Measurements from ENCODE around the gene PTPRT. TPM values are rescaled to one million over a fixed set of nuclear protein-coding genes. Genes with fewer than 3 reads are reported as not detected.

PTPRT gene
- total and polyA plus RNA-seq, 2 of the 4 experiments (the other 2 are of a cell fraction) = not detected

- no peak overlapping the region for H2BK5ac ChIP-seq (ENCODE audit: low read depth, low read length, poor library complexity, severe bottlenecking)
- dilution Hi-C loops (cut with HindIII; ENCODE audit: low sequenced_read_pairs, unreplicated experiment) = no loop called here
- no peak overlapping the region for H3K4me2 ChIP-seq (ENCODE audit: low read depth, low read length)
- no peaks in the 10 kb centered on the region for H3K36me3 ChIP-seq (ENCODE audit: control insufficient read depth, insufficient read depth, low read length)
- ChIA-PET CTCF (no interaction called here), POLR2A (ENCODE audit: unreplicated experiment) (no interaction called here)
- H3K14ac ChIP-seq (replicated peaks; ENCODE audit: low read depth, low read length) = no peak overlapping the region
- WGBS, 2 experiments (ENCODE audit: extremely low coverage in 2 of 2, insufficient read length in 1 of 2) = 52% methylated on average over 5 of the region's 14 CpGs; no CpG with 5 or more reads in 1 of the 2 experiments
- in situ Hi-C loops (cut with MboI; ENCODE audit: low sequenced_read_pairs) = no loop called here
- no TSS peak for BruUV-seq (replicated peaks)
- TF ChIP-seq MAZ (IDR thresholded peaks at IDR 0.05; ENCODE audit: borderline replicate concordance, low read depth, low read length) (no peak), CEBPB (IDR thresholded peaks at IDR 0.05; ENCODE audit: low read depth, low read length) (no peak), CHD1 (IDR thresholded peaks at IDR 0.05; ENCODE audit: low read depth, low read length) (no peak)
- no peak overlapping the region for H3K27ac ChIP-seq (ENCODE audit: insufficient read depth, low read length)
- H3K4me1 ChIP-seq (ENCODE audit: control insufficient read depth, insufficient read depth, low read length) = no peaks in the 10 kb centered on the region
- no peak overlapping the region for H3K23ac ChIP-seq (ENCODE audit: low read depth, low read length)
- no peak overlapping the region for H2AK9ac ChIP-seq (replicated peaks; ENCODE audit: low read depth, low read length, poor library complexity)
- no peak overlapping the region for H3K9ac ChIP-seq (ENCODE audit: low read depth, low read length)
- H3K9me1 ChIP-seq (ENCODE audit: insufficient read depth, low read length) = no peaks in the 10 kb centered on the region
- no peak overlapping the region for H2BK15ac ChIP-seq (ENCODE audit: low read depth, low read length)
- no peak overlapping the region for H2AK5ac ChIP-seq (ENCODE audit: low read depth, low read length)
- H2AFZ ChIP-seq (replicated peaks; ENCODE audit: low read length, poor library complexity) = no peak overlapping the region
- H2BK20ac ChIP-seq (ENCODE audit: low read depth, low read length) = no peak overlapping the region
- no peaks in the 10 kb centered on the region for H4K20me1 ChIP-seq (ENCODE audit: insufficient read depth, low read length)
- H4K5ac ChIP-seq (ENCODE audit: low read depth, low read length) = no peak overlapping the region
- H3K9me3 ChIP-seq (ENCODE audit: control insufficient read depth, insufficient read depth, low read length) = peaks cover 25% of the 10 kb centered on the region
- H2BK120ac ChIP-seq (ENCODE audit: low read depth, low read length) = no peak overlapping the region
- H4K91ac ChIP-seq (ENCODE audit: insufficient read depth, low read depth, low read length) = no peak overlapping the region
- ATAC-seq (ENCODE audit: low read depth) = no peak
- no peak for DNase-seq
- no peak overlapping the region for H4K8ac ChIP-seq (ENCODE audit: low read depth in 2 of 2, low read length in 2 of 2)
- no peak overlapping the region for H3K56ac ChIP-seq (ENCODE audit: extremely low read depth, insufficient read depth, low read length)
- H3K27me3 ChIP-seq (ENCODE audit: control insufficient read depth, insufficient read depth, low read length) = no peaks in the 10 kb centered on the region
- intact Hi-C loops (cut with micrococcal nuclease) = no loop called here
- H3K79me1 ChIP-seq (ENCODE audit: low read depth in 1 of 2, low read length in 2 of 2) = no peaks in the 10 kb centered on the region
- H3K18ac ChIP-seq (ENCODE audit: low read depth, low read length) = no peak overlapping the region
- no peak overlapping the region for H3K4me3 ChIP-seq (ENCODE audit: insufficient read depth, low read depth, low read length)
- no peak overlapping the region for H3K4ac ChIP-seq (ENCODE audit: low read depth, low read length)
These were observed 1095.9 kb downstream of the PTPRT start for GRCh38 chr20:42093542-42094440.

Data from IMR-90 (cell line).